ENCODE data around the gene SNAPC1.

- TF ChIP-seq, protein P1, sequence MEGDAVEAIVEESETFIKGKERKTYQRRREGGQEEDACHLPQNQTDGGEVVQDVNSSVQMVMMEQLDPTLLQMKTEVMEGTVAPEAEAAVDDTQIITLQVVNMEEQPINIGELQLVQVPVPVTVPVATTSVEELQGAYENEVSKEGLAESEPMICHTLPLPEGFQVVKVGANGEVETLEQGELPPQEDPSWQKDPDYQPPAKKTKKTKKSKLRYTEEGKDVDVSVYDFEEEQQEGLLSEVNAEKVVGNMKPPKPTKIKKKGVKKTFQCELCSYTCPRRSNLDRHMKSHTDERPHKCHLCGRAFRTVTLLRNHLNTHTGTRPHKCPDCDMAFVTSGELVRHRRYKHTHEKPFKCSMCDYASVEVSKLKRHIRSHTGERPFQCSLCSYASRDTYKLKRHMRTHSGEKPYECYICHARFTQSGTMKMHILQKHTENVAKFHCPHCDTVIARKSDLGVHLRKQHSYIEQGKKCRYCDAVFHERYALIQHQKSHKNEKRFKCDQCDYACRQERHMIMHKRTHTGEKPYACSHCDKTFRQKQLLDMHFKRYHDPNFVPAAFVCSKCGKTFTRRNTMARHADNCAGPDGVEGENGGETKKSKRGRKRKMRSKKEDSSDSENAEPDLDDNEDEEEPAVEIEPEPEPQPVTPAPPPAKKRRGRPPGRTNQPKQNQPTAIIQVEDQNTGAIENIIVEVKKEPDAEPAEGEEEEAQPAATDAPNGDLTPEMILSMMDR (IDR thresholded peaks at IDR 0.05), result no peak
- no peak for TF ChIP-seq POLR2A (IDR thresholded peaks at IDR 0.05)
Observed at GRCh38 chr14:61719344-61720293, 42.6 kb upstream of the SNAPC1 start.

Measured in heart left ventricle (tissue), 13 donors.